ENCODE data around the gene FOXD3. TPM values are rescaled to one million over a fixed set of nuclear protein-coding genes. Genes with fewer than 3 reads are reported as not detected.

FOXD3 gene
- total RNA-seq, 1 donor from 2014 or later = 0.70 TPM

DNA sequence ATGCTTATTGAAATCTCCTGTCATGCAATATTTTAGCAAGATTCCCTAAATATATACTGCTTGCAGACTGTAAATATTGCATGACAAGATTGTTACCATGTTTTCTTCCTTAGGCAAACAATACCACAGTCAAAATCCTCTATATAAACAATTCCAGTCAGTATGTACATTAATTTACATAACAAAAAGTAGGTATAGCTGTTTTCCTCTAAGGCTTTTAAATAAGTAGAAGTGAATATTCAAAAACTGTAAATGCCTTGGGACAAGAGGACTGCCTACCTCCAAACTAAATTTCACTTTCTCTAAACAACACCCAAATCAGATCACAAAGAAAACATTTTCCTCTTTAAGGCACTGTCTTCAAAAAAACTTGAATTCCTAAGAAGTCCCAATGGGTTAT, 17.3 kb upstream of the FOXD3 start:
- H3K4me1 Mint-ChIP-seq (ENCODE audit: unreplicated experiment) = no peaks in the 10 kb centered on the region
- no peak for DNase-seq (ENCODE audit: extremely low spot score, unreplicated experiment)
- H3K36me3 Mint-ChIP-seq = no peaks in the 10 kb centered on the region
- H3K4me3 Mint-ChIP-seq = no peak overlapping the region
- TF ChIP-seq, protein P1, sequence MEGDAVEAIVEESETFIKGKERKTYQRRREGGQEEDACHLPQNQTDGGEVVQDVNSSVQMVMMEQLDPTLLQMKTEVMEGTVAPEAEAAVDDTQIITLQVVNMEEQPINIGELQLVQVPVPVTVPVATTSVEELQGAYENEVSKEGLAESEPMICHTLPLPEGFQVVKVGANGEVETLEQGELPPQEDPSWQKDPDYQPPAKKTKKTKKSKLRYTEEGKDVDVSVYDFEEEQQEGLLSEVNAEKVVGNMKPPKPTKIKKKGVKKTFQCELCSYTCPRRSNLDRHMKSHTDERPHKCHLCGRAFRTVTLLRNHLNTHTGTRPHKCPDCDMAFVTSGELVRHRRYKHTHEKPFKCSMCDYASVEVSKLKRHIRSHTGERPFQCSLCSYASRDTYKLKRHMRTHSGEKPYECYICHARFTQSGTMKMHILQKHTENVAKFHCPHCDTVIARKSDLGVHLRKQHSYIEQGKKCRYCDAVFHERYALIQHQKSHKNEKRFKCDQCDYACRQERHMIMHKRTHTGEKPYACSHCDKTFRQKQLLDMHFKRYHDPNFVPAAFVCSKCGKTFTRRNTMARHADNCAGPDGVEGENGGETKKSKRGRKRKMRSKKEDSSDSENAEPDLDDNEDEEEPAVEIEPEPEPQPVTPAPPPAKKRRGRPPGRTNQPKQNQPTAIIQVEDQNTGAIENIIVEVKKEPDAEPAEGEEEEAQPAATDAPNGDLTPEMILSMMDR (conservative IDR thresholded peaks at IDR 0.05) = no peak
- peaks cover 3% of the 10 kb centered on the region for H3K9me3 Mint-ChIP-seq
- peaks cover 62% of the 10 kb centered on the region for H3K27me3 Mint-ChIP-seq
- no peak overlapping the region for H3K27ac Mint-ChIP-seq

DNA sequence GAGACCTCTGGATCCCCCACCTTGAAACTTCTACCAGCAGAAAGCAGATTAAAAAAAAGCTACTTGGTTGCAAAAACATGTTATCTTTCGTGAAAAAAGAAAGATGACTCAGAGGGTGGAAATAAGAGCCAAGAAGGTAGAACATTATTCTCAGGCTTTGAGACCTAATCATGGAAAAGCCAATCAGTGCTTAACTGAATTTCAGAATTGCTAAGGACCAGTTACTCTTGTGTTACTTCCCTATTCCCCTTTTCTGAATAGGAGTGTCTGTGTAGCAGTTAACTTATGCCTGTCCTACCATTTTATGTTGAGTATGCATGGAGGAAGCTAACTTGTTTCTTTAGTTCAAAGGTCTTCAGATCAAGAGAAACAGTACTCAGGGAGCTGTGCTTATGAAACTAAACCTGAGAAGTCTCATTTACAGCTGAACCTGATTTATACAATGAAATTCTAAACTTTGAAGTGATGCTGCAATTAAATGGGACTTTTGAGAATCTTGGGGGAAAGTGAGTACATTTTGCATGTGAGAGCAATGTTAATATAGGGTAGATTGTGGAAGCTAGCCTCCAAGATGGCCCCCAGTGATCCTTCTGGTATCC, 15.1 kb upstream of the FOXD3 start:
- no peak for DNase-seq (ENCODE audit: extremely low spot score, unreplicated experiment)
- peaks cover 3% of the 10 kb centered on the region for H3K9me3 Mint-ChIP-seq
- H3K4me3 Mint-ChIP-seq = no peak overlapping the region
- TF ChIP-seq, protein P1 (conservative IDR thresholded peaks at IDR 0.05) = no peak
- H3K27ac Mint-ChIP-seq = no peak overlapping the region
- H3K36me3 Mint-ChIP-seq = no peaks in the 10 kb centered on the region
- peaks cover 70% of the 10 kb centered on the region for H3K27me3 Mint-ChIP-seq
- H3K4me1 Mint-ChIP-seq (ENCODE audit: unreplicated experiment) = no peaks in the 10 kb centered on the region

DNA sequence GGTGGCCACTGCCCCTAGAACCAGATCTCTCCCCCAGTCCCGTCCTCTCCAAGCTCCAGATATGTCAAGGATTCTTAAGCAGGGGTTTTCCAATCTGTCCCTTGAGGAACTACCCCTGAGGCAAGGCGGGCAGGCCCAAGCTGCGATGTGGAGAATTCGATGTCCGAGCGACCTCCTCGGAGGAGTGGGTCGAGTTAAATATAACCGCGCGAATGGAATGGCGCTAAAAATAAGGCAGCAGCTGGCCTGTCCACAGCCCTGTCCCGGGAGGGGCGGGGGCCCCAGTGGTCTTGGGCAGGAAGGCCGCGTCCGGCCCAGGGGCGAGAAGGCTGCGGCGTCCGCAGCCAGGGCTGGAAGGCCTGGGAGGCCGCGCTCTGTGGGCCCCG, 5.8 kb upstream of the FOXD3 start:
- H3K27ac Mint-ChIP-seq = no peak overlapping the region
- DNase-seq (ENCODE audit: extremely low spot score, unreplicated experiment) = no peak
- TF ChIP-seq, protein P1 (conservative IDR thresholded peaks at IDR 0.05) = no peak
- no peaks in the 10 kb centered on the region for H3K9me3 Mint-ChIP-seq
- no peaks in the 10 kb centered on the region for H3K36me3 Mint-ChIP-seq
- H3K4me1 Mint-ChIP-seq (ENCODE audit: unreplicated experiment) = peaks cover 5% of the 10 kb centered on the region
- H3K27me3 Mint-ChIP-seq = peaks cover 91% of the 10 kb centered on the region
- peak overlapping the region; percentile 70 for H3K4me3 Mint-ChIP-seq

DNA sequence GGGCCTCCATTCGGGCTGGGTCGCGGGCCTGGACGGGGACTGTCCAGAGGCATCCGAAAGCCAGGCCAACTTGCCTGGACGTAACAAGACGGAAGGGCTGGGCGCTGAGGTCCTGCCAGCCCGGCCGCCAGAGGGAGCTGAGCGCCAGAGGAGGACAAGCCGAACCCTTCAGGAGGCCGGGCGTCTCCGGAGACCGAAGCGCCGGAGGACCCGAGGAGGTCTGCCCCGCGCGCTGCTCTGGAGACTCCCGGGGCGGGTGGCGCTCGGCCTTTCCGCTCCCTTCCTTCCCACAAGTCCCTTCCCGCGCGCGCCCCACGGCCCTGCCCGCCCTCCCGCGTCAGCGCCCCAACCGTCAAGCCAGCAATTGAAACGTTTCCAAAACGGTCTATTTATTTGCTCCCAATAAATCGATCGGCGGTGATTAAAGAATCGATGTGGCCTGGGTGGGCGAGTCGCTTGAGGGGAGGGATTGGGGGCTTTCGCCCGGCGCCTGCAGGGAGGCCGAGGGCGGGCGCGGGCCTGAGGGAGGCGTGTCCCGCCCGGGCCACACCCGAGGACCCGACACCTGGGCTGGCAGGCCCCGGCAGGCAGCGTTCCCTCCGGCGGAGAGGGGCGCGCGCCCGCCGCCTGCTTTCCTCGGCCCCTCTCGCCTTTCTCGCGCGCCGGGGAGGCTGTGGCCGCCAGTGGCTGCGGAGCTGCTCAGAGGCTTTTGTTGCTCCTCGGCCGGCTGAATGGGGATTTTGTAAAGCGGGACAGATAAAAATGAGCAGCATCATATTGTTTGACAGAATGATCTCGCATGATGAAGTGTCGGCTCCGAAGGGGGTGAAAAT, 5.2 kb upstream of the FOXD3 start:
- Mint-ChIP-seq H3K27ac (no peak overlapping the region), H3K4me3 (peak overlapping the region; percentile 83), H3K4me1 (ENCODE audit: unreplicated experiment) (peaks cover 8% of the 10 kb centered on the region)

DNA sequence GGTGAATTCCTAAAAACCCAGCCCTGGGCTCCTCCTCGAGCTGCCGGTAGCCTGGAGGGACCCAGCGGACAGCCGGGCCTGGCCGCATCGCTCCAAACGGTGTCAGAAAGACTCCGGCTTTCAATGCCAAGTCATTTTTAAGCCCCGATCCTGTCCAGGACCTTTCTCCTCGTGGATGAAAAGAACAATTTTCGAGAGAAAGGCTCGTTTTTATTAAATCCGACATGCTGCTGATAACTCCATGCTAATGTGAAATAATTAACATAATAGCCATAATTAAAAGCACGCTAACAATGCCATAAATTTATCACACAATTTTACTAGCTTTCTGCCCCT, 4.6 kb upstream of the FOXD3 start:
- H3K4me1 Mint-ChIP-seq (ENCODE audit: unreplicated experiment) = peaks cover 8% of the 10 kb centered on the region
- H3K27ac Mint-ChIP-seq = no peak overlapping the region
- H3K9me3 Mint-ChIP-seq = no peaks in the 10 kb centered on the region
- TF ChIP-seq, protein P1 (conservative IDR thresholded peaks at IDR 0.05) = no peak
- peaks cover 90% of the 10 kb centered on the region for H3K27me3 Mint-ChIP-seq
- peak overlapping the region; percentile 83 for H3K4me3 Mint-ChIP-seq
- no peaks in the 10 kb centered on the region for H3K36me3 Mint-ChIP-seq
- no peak for DNase-seq (ENCODE audit: extremely low spot score, unreplicated experiment)

More for the DNA sequence above, 5.2 kb upstream of the FOXD3 start:
- H3K9me3 Mint-ChIP-seq = no peaks in the 10 kb centered on the region
- DNase-seq (ENCODE audit: extremely low spot score, unreplicated experiment) = peak; percentile 79
- TF ChIP-seq, protein P1 (conservative IDR thresholded peaks at IDR 0.05) = peak; percentile 77
- peaks cover 93% of the 10 kb centered on the region for H3K27me3 Mint-ChIP-seq
- H3K36me3 Mint-ChIP-seq = no peaks in the 10 kb centered on the region

Measured in type B pancreatic cell (in vitro differentiated cells).